NOMO-1 treated with DMSO at 0.1 percent for 48 hours (cell line): ENCODE measurements around the gene CAMK1D.

Experiments used
- DNase-seq: peaks from one replicate; lab custom pipeline; 2025; ENCODE audit not compliant: unreplicated experiment; lab: John Stamatoyannopoulos, UW

The CAMK1D gene

DNA sequence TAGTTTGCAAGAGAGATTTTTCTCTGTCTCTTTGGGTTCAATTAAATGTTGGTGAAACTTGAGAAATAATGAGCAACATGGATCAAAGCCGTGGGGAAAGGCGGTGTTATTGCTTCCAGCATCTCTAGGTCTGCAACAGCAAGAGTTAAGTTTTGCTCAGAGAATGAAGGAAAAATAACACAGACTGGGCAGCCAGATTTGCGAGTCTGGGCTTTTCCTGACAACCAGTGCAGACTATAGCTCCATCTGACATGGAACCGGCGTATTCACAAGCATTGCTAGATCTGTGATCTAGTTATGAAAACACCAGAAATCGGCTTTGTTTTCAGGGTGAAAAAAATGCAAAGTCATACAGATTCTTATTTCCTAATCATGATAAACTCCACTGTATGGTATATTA lies 110.4 kb downstream of the CAMK1D start:
- no peak for DNase-seq

DNA sequence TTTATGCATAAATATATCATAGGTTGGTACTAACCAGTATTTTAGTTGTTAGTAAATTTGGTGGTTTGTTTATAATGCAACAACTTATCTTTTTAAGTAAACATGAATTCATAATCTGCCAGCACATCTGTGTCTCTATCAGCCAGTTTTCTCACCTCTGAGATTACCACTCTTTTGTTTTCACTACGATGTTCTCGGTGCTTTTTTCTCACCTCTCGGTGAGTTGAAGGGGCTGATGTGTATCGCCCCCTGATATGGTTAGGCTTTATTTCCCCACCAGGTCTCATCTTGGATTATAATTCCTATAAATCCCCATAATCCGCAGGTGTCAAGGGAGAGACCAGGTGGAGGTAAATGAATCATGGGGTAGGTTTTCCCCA lies 114.1 kb downstream of the CAMK1D start:
- DNase-seq: no peak

DNA sequence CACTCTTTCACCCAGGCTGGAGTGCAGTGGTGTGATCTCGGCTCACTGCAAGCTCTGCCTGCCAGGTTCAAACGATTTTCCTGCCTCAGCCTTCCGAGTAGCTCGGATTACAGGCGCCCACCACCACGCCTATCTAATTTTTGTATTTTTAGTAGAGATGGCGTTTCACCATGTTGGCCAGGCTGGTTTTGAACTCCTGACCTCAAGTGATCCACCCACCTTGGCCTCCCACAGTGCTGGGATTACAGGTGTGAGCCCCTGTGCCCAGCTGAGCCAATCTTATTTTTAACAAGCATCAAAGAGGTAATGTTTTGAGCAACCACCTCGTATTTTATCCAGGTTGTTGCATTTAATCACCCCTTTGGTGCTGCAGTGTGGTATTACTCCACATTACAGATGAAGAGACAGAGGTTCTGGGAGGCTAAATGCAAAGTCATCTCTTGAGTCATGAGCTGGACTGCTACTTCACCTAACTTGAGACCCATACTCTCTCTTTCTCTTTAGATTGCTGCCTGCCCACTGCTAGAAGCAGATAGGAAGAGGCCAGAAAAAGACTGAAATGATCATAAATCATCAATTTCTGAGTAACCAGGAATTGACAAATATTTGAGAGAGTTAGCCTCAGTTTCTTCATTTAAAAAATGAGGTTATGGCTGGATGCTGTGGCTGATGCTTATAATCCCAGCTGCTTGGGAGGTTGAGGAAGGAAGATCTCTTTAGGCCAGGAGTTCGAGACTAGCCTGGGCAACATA lies 116.2 kb downstream of the CAMK1D start:
- DNase-seq: no peak

DNA sequence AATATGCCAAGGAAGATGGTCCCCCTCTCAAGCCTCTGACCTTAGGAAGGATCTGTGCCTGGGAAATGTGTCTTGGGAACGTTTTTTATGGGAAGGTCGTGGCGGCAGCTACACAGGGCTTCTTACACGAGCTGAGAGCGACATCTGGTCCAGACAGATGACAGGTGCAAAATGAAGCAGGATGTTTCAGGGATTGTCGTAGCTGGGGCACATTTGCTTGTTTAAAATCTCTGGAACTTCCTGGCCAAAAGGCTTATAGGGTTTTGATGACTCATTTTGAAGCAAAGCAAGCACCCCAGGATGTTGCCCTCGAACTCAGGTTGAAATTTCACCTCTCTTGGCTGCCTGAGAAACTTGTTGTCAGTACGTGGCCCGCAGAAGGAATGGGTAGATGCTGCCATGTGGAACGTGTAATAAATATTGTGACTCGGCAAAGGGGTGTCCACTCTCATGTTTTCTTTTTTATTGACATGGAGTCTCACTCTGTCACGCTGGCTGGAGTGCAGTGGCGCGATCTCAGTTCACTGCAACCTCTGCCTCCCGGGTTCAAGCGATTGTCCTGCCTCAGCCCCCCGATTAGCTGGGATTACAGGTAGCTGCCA lies 117.5 kb downstream of the CAMK1D start:
- no peak for DNase-seq

DNA sequence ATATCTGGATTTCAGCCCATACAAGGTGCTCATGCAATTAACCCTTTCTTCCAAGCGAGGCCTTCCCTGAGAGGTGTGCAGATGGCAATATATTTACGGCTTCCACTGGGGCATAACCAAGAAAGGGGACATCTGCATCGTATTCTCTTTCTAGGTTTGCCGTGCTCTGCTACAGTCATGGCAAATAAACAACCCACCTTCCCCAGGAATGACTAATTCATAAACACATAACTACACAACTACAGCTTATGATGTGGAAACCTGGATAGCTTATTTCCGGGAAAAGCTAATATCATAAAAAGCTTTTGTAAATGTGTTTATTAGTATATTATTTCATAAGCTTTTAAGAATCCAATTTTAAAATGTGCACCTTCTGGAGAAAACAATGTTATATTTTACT lies 120.0 kb downstream of the CAMK1D start:
- DNase-seq: no peak

DNA sequence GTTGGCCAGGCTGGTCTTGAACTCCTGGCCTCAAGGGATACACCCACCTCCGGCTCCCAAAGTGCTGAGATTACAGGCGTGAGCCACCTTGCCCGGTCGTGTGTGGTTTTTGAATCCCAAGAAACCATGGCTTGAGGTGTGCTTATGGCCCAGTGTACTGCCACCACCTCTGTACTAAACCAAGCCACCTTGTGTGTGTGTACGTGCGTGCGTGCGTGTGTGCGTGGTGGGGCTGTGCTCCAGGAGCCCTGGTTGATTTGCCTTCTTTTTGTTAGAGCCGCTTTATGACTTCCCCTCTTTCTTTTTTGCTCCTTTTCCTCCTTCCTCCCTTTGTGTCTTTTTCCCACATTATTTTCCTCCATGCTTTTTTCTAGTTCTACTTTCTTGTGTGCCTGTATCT lies 121.4 kb downstream of the CAMK1D start:
- DNase-seq: no peak

DNA sequence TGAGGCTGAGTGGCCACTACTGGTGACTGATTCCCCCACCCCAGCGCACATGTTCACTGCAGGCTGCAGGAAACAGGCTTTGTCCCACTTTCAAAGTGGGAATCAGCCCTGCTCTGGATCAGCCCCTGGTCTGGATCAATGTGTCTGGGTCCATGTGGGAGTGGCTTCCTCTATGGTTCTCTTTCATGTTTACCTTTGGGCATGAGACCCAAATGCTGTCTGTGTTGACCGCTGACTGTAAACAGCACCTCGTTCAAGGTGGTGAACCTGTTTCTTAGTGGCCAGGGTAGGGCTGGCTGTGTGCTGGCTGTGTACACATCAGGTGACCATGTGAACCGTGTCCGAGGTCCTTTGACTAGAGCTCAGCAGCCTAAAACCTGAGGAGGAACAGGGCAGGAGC lies 121.8 kb downstream of the CAMK1D start:
- DNase-seq: no peak

DNA sequence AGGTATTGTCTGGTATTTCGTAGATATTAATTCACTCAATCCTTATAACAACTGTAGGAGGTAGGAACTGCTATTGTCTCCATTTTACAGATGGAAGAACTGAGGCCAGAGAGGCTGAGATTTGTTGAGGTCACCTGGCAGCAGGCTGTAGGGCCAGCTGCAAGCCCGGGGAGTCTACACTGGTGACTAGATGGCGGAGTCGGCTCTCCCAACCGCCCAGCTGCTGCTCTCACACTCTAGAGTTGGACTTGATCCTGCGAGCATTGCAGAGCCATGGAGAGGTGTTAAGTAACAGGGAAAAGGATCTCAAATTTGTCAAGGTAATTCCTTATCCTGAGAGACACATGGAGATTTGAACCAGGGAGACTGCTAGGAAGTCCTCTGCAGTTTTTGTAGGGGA lies 124.1 kb downstream of the CAMK1D start:
- DNase-seq: no peak

DNA sequence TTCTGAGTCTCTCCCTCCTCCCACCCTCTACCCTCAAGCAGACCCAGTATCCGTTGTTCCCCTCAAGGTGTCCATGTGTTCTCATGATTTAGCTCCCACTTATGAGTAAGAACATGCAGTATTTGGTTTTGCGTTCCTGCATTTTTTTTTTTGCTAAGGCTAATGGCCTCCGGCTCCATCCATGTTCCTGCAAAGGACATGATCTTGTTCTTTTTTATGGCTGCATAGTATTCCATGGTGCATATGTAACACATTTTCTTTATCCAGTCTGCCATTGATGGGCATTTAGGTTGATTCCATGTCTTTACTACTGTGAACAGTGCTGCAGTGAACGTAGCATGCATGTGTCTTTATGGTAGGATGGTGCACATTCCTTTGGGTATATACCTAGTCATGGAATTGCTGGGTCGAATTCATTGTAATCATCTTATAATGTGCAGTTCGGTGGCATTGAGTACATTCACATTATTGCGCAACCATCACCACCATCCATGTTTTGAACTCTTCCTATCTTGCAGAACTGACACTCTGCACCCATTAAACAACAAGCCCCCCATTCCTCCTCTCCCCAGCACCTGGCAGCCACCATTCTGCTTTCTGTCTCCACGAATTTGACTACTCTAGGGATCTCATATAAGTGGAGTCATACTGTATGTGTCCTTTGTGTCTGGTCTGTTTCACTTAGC lies 125.5 kb downstream of the CAMK1D start:
- no peak for DNase-seq

DNA sequence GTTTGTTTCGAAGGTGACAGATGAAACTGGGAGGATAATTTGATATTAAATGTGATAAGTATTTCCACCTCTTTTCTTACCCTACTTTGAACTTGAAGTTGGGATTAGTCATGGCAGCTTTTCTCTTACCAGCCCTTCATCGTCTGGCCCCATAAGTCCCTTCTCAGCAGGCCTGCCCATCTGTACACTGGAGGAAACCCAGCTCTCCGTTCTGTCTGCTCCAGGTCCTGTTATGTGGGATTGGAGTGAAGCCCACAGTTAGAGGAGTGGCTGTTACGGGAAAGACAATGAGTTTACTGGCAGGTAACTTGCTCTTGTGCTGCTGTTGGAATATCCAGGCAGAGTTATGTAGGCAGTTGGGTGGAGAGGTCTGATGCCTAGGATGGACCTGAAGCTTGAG lies 127.3 kb downstream of the CAMK1D start:
- DNase-seq: no peak

DNA sequence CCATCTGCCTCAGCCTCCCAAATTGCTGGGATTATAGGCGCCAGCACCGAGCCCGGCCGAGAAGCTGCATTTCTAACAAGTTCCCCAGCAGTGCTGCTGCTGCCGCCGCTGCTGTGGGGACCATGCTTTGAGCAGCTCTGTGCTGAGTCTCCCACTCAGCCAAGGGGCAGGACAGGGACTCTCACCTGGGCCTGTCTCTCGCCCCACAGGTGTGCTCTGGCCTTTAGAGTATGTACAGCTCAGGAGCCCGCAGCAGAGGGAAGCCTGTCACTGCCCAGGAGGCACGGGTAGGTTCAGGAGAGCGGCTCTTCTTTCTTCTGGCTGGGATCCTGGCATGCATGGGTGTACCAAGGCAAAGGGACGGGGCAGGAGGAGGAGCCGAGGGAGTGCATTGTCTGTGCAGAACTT lies 130.1 kb downstream of the CAMK1D start:
- DNase-seq: no peak

DNA sequence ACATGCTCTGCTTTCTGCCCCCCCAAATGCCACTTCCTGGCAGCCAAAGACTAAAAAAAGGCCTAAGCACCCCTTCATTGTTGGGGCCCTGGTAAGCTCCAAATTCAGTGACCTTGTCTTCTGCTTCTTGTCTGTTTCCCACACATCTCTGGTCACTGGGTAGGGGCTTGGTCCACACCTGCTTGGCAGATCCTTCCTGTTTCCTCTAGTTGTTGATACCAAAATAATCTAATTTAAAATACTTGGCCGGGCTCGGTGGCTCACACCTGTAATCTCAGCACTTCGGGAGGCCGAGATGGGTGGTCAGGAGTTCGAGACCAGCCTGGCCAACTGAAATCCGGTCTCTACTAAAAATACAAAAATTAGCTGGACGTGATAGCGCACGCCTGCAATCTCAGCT lies 130.6 kb downstream of the CAMK1D start:
- no peak for DNase-seq

DNA sequence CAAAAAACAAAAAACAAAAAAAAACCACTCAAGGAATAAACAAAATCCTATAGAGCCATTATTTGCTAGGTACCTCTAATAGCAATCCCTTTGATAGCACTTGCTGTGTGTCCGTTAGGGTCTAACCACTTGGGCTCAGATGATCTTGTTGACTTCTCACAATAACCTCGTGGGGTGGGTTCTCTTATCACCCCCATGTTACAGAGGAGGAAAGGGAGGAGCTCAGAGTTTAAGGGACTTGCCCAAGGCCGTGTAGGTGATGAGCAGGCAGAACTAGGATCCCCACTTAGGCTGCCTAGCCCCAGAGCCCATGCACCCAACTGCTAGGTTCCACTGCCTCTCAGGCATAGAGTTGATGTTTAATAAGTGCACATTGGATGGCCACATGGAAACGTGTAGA lies 131.1 kb downstream of the CAMK1D start:
- no peak for DNase-seq

DNA sequence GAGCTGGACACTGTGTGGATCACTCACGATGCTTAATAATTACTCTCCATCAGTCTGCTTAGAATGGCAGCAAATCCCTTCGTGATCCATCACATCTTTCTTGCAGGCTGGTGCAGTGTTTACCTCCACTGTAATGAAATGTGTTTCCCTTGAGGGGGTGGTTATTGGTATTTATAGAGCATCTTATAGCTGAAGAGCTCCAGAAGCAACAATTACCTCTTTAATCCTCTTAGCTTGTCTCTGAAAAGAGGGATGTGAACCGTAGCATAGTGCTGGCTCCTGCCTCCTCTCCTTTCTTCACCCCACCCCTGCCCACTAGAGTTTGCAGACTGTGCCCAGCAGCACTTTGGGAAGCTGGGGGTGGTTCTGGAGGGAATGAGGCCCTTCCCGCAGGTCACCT lies 132.6 kb downstream of the CAMK1D start:
- no peak for DNase-seq

DNA sequence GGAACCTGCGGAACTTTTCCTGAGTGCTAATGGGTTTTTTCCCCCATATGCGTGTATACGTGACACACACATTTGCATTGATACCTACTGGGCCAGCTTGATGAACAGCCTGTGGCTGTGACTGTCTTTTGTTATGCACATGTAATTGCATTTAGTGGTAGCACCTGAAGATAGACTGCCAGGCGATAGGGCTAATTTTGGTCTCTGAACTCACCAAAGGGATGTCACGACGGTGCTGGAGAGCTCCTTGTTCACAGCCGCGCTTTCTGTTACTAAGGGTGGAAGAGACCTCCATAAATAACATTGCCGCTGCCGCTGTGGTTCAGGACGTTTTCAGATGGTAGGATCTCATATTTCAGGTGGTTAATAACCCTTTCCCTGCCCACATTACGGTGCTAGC lies 133.2 kb downstream of the CAMK1D start:
- no peak for DNase-seq

DNA sequence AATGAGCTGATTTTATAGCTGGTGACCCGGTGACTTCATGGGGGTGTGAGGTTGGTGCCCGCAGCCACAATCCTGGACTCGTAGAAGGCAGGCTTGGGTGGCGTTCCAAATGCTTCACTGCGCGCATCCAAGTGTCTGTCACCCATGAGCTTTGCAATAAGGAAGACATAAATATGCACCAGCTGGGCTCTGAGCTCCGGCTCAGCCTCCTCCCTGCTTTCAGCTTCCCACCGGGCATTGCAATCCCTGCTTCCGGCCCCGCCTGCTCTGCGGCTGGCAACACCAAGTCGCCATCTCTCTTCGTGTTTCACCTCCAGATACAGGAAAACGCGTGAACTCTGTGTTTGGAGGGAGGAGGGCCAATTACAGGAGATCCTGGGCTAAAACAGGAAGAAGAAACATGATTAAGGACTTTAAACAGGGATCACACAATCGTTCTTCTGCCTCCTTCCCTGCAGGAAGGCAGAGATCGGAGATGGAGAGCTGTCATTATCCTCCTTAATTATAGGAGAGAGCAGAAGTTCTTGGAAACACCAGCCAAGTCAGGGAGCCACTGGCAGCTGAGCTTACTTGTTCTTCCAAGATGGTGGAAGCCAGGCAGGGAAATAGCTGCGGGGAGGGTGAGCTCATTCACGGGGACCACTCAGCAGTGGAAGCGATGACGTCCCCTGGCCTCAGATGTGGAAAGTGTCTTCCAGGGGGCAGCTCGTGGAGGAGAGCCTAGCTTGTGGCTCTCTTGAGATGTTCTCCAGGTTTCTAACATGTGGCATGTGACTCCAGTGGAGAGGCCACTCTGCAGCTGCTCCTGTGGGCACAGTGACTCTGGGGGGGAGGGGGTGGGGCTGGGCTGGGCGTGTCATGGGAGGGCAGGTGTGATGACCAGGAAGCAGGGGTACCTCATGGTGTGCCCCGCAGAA lies 134.9 kb downstream of the CAMK1D start:
- DNase-seq: no peak

DNA sequence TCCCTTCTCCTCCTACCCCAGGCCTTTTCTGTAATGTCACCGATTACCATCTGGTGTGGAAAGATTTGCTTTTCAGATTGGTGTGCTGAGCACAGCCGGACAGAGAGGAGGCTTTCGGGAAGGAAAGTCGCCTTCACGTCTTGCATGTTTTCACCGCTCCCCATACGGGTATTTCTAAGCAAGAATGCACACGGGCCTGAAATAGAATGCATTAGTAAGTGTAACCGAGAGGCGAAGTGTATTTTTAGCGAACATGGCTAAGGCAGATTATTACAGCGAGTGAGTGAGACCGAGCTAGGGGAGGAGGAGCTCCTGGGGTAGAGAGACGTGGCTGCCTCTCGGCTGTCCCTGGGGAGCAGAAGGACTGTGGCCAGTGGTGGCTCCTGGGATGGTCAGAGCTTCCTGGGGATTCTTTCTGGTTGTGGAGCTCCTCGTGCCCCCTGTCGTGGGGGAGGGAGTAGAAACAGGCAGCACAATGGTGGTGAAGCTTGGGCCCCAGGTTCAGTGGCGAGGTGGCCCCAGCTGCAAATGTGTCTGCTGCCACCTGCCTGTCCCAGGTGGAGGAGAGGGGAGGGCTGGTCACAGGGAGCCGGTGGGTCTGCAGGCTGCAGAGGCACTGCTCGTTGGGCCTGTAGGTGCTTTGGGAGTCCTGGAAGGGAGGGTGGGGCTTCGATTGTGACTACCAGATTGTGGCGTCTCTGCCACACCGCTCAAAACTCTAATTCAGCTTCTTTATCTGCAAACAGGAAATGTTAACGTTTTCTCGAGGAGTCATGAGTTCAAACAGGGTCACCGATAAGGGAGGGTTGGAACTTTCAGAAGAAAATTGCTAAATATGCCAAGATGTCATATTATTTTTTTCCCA lies 135.8 kb downstream of the CAMK1D start:
- no peak for DNase-seq

DNA sequence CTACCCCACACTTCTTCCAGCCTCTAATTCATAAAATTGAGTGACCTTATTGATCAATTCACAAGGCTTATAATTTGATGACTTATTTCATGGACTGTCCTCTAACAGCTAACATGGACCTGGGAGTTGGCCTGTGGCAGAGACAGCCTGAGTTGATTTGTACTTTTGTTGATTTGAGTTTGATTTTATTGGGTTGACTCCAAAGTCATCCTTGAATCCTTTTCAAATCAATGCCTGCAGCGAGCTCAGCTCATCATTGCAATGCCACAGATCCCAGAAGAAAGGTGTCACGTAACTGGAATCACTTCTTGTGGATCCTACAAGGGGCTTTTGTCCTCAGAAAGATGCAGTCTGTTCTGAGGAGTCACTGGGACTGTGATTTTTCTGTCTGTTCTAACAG lies 138.0 kb downstream of the CAMK1D start:
- no peak for DNase-seq

DNA sequence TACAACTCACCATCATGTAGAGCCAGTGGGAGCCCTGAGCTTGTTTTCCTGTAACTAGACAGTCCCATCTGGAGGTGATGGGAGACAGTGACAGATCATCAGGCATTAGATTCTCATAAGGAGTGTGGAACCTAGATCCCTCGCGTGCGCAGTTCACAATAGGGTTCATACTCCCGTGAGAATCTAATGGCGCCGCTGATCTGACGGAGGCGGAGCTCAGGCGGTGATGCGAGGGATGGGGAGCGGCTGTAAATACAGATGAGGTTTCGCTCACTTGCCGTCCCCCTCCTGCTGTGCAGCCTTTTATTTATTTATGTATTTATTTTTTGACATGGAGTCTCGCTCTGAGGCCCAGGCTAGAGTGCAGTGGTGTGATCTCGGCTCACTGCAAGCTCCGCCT lies 139.3 kb downstream of the CAMK1D start:
- DNase-seq: no peak

DNA sequence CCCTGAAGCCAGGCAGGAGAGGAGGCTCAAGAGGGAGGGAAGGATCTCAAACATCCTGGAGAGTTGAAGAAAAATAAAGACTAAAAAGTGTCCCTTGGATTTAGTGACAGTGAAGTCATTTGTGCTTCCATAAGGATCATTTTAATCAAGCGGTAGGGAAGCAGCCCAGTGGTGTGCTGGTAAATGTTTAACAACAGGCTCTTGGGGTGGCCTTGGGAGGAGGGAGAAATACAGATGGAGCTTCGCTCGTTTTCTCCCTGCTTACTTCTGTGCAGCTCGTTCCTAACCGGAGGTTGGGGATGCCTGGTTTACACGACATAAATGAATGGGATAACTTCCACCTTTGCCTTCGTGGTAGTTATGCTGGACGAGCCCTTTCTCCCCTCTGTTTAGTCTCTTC lies 140.0 kb downstream of the CAMK1D start:
- no peak for DNase-seq

DNA sequence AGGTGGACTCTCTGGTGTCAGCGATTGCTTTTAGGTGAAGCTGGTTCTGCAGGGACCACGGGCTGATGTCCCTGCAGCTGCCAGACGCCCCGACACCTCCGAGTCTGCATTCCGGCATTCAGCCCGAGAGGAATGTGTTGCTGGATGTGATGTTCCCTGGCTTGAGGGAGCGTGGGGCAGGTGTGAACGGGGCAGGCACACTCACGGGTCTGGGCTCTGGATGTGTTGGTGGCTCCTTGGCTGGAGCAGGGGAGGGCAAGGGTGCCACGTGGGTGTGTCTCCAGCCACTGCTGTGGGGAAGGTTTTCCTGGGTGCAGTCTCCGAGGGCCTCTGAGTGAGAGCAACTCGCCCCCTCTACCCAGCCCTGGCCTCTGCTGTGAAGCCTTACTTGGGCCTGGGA lies 140.5 kb downstream of the CAMK1D start:
- no peak for DNase-seq
